Measurements from ENCODE around the gene CDH18.

CDH18 gene, protein sequence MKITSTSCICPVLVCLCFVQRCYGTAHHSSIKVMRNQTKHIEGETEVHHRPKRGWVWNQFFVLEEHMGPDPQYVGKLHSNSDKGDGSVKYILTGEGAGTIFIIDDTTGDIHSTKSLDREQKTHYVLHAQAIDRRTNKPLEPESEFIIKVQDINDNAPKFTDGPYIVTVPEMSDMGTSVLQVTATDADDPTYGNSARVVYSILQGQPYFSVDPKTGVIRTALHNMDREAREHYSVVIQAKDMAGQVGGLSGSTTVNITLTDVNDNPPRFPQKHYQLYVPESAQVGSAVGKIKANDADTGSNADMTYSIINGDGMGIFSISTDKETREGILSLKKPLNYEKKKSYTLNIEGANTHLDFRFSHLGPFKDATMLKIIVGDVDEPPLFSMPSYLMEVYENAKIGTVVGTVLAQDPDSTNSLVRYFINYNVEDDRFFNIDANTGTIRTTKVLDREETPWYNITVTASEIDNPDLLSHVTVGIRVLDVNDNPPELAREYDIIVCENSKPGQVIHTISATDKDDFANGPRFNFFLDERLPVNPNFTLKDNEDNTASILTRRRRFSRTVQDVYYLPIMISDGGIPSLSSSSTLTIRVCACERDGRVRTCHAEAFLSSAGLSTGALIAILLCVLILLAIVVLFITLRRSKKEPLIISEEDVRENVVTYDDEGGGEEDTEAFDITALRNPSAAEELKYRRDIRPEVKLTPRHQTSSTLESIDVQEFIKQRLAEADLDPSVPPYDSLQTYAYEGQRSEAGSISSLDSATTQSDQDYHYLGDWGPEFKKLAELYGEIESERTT

DNA sequence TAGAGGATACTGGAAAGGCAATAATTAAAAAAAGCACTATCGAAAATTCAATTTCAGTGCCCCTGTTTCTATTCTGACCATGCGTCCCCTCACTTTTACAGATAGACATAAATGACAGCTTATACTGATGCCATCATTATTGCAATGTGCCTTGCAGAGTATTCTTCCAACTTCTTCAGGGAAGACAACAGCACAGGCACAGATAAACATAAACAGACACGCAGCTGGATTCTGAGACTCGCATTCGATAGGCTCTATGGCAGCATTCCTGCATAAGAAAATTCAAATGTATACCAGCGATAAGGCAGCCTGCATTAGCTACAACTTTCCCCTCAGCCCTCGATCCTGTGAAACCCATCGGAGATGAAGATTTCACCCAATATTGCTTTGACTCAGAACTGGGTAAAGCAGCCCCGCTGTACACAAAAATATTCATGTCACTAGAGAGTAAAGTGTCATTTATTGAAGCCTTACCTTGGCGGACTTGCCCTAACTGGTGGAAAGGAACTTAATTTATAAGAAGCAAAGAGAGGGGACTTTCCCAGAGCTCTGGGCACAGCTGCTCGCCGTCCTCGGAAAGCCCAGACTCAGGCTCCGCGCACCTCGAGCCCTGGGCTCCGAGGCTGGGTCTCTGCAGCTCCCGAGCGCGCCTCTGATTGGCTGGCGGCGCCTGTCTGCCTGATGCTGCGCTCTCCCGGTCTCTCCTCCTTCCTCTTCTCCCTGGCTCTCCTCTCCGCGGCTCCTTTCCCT is at the start of gene CDH18:
Gene CDH18 (minus strand): TSS at position 589 of the 750 bp plus-strand sequence. CDS start 149,214 bp downstream, outside the sequence.
- DNase-seq (ENCODE audit: low read depth): no peak

DNA sequence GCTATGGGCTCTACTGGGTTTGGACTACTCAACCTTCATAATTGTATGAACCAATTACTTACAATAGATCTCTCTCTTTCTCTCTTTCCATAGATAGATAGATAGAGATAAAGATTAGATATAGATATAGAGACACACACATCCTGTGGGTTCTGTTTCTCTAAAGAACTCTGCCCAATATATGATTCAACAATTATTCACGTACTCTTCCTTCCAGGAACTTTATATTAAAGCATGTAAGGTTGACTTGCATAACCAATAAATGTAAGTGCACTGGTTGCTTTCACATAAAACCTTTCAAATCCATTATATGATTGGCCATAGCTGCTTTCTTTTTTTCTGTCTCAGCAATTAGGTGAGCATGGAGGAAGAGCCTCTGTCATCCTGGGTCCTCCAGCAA is 46.7 kb upstream of the CDH18 start:
- no peak for DNase-seq (ENCODE audit: low read depth)

DNA sequence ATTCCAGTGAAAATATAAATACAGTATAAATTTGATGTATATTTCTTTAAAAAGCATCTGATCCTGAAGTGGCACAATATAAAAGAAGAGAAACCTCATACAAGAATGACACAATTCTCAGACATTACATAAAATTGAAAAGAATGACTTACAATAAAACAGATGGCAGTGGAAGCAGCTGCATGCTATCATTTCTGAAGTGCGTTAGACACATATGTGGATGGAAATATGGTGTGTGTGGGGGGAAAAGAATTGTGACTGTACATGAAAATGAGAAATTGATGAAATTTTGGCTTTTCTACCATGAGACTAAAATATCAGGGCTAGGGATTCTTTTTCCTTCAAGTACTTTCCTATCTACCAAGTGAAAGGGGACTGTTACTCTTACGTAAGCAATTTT is 45.9 kb upstream of the CDH18 start:
- DNase-seq (ENCODE audit: low read depth): no peak

DNA sequence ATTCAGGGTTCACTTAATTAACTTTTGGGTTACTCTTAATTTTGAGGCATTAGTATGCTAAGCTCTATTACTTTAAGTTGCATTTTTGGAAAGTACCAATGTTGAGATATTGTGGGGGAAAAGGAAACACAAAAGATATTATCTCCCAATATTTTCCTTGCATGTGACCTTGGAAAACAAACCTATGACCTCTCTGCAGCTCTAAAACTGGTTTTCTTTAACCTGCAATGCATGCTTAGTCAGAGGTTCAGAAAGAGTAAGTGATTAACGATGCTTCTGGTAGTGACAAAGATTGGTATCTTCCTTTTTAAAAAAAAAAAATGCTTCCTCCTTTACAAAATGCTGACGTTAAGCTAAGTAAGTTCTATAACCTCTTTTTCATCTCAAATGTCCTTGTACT is 44.9 kb upstream of the CDH18 start:
- DNase-seq (ENCODE audit: low read depth): no peak

DNA sequence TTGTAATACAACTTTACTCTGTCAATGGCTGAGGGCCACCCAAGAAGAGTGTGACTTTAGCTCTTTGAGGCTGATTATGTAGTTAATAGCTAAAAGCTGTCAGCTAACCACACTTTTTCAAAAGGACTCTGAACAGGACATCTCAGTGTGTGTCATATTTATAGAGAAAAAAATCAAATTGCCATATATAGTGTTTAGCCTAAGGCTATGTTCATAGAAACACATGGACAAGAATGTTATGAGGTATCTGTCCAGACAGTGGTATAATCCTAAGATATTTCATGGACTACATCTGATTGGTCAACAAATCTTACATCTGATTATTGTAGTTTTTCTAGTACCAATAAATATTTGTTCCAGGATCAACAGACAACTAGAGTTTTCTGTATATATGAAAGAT is 42.1 kb upstream of the CDH18 start:
- DNase-seq (ENCODE audit: low read depth): no peak

DNA sequence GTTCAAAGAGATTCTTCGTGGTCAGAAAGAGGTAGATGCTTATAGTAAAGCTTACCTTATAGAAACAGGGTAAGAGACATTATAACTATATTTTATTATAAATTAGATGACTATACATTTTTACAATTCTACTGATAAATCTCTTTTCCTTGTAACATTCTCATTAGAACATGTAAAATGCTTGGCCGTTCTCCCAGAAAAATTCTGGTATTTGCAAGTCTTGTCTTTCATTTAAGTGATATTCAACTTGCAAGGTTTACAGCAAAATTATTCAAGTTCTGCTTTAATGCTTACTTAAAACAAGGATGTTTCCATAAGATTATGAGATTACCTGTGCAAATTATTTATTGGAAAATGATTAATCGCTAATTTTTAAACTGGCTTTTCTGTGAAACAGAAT is 41.3 kb upstream of the CDH18 start:
- DNase-seq (ENCODE audit: low read depth): no peak

DNA sequence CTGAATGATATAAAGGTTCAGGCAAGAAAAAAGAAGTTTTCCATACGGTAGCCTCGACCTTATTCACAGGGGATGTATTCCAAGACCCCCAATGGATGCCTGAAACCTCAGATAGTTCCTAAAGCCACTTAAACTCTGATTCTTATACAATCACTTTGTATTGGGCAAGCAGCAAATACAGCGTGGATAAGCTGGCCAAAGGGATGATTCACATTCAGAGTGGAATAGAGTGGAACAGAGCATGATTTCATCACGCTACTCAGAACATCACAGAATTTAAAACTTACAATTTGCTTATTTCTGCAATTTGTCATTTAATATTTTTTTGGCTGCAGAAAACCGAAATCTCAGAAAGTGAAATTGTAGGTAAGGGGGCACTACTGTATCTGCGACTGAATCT is 40.5 kb upstream of the CDH18 start:
- DNase-seq (ENCODE audit: low read depth): no peak

DNA sequence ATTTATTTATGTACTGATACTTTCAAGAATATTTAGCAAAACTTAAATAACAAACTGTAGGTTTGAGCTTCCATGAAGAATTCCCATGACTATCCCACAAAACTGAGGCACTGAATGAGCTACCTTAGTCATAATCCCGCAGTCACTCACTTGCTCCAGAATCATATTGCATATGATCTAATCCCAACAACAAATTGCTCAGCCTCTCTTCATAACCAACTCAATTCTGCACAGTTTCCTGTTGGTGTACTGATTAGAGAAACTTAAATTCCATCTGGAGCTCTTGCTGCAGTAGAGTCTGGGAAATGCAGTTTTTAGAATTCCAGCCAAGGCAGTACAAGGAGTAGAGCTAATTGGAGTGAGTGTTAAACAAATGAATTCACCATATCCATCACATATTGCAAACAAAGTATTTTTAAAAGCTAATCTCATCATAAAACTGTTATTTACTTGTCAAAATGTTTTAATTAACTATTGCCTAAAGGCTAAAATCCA is 35.7 kb upstream of the CDH18 start:
- no peak for DNase-seq (ENCODE audit: low read depth)

DNA sequence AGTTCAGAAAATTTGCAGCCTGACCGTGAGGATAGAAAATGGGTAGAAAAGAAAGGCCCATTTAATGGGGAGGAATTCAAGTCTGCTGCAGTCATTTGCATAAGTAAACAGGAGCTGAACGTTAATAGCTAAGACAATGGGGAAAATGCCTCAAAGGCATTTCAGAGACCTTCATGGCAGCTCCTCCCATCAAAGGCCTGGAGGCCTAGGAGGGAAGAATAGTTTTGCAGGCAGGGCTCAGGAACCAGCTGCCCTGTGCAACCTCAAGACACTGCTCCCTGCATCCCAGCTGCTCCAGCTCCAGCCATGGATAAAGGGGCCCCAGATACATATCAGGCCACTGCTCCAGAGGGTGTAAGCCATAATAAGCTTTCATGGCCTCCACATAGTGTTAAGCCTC is 32.2 kb upstream of the CDH18 start:
- no peak for DNase-seq (ENCODE audit: low read depth)

DNA sequence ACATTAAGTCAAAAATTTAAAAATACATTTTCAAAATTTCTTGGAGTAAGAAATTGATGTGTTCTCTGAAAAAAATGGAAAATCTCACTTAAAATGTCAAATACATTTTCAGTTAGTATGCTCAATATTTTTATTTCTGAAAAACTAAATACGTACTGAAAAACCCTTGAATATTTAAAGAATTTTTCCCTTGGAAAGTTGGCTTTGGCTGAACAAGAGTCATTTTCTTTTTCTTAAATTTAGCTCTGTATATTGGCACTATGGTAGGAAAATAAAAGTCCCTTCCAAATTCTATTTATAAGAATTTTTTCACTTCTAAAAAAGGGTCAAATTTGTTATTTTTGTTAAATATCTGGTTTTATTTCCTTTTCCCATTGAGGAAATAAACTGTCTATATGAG is 29.0 kb upstream of the CDH18 start:
- DNase-seq (ENCODE audit: low read depth): no peak

DNA sequence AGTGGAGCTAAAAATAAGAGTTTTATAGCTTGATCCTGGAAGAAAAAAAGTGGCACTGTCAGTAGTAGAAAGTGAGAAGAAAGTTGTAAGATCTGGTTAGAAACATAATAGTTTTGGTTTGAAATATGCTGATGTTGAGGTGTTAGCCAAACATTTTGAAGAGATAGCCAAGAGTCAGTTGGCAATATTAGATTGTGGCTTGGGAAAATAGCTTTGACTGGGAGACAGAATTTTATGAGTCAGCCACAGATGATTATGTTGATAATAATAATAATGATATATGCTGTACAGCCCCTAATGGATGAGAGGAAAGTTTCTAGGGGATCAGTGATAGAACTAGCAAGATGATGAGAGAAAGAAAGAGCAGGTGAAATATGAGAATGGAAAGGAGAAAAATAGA is 12.4 kb upstream of the CDH18 start:
- DNase-seq (ENCODE audit: low read depth): no peak

DNA sequence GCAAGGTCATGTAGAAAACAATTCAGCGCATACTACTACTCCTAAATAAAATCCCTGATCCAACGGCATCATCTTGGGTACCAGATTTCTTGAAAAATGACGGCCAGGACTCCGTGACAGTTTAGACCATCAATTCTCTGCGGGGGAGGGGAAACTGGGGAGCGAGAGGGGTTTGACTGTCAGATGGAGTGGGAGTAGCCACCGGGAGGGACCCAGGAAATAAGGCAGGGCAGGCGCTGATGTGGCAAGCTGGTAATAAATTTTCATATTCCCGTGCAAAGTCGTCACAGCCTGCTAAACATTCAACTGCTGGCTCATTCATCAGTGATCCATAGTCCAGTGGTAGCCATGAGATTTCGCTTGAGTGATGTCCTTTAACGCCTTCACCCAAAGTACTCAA is 457 bp upstream of the CDH18 start:
- DNase-seq (ENCODE audit: low read depth): no peak

DNA sequence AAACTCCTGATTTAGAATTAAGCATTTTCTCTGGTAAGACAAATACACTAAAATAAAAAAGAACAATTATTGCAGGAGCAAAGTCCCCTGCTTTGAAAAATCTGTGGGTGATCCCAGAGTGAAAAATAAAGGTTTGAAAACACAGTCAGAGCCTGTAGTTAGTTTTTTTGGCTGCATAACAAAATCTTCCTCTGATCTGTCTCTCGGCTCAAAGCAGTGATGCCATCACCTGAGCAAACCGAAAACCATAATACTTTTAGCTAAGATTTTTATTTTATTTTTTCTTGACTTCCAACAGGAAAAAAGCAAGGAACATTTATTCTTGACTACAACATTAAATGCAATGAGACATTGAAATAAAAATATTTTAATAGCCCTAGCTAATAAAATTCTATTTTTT is 1.2 kb downstream of the CDH18 start:
- no peak for DNase-seq (ENCODE audit: low read depth)

DNA sequence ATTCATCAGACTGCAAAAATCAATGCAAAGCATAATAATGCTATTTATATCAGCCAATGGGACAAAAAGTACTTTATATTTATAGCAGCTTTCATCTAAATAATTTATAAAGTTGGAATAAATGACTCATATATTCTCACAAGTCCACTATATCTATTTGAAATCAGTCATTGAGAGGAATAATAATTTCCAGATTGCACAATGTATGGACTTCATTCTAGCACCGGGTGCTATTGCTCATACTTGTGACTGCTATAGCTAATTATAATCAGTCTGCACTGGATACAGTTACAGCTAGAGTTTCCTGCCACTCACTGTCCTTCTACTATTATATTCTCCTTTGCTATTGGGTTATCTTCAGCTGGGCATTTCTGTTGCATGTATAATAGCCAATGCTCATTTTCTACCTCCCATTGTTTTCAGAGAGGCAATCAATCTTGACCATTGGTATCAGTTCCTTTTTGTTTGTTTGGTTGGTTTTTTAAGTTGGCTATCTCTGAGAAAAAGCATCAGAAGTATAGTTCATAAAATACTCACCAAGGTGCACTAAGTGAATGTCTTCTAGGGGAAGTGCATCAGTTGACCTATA is 1.9 kb downstream of the CDH18 start:
- DNase-seq (ENCODE audit: low read depth): no peak

DNA sequence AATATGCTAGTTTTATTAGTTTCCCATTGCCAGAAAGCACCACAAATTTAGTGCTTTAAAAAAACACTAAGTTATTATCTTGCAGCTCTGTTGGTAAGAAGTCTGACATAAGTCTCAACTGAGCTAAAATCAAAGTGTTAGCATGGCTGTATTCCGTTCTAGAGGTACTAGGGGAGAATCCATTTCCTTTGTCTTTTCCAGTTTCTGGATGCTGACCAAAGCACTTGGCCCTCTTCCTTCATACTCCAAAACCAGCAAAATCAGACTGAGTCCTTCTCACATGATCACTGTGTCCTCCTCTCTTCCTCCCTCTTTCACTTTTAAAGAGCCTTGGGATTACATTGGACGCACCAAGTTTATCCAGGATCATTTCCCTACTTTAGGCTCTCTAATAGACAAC is 9.5 kb downstream of the CDH18 start:
- no peak for DNase-seq (ENCODE audit: low read depth)

DNA sequence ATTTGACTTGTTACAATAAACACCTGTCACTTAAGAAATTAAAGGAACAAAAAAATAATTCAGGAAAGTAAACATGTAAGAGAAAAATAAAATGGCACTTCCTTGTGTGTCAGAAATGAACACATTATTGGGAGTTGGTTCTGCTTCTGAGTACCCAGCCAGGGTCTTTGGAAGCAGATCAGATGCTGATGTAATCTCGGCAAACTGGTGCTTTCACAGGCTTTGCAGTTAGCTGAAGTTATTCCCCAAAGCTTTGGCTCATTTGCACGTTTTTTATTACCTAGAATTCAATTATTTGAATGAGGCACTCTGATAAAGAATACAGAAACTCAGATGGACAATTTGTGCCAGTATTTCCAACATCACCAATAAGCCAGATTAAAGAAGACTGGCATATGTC is 10.9 kb downstream of the CDH18 start:
- DNase-seq (ENCODE audit: low read depth): no peak

DNA sequence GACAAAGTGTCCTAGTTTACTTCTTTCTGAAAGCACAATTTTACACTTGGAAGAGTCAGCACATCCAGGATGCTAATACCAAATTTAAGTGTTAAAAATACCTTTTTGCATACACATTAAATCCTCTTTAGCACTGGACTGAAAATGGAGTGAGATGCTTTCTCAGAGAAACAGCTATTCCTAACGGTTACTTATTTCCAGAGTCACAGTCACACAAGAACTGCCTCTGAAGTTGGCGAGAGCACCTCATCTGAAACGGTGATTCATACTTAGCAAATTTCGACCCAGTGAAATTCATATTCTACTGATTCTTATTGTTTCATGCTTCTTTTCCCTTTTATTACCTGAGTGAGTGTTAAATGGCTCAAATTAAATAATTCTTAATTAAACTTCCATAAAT is 12.2 kb downstream of the CDH18 start:
- DNase-seq (ENCODE audit: low read depth): no peak

DNA sequence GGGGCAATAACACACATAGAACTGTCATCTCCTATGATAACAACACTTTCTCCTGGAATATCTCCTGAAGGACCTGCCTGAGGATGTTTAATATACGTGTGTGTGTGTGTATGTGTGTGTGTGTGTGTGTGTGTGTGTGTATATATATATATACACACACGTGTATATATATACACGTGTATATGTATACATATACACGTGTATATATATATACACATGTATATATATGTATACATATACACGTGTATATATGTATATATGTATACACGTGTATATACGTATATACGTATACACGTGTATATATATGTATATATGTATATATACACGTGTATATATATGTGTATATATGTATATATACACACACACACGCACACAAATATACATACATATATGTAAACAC is 27.5 kb downstream of the CDH18 start:
- no peak for DNase-seq (ENCODE audit: low read depth)

DNA sequence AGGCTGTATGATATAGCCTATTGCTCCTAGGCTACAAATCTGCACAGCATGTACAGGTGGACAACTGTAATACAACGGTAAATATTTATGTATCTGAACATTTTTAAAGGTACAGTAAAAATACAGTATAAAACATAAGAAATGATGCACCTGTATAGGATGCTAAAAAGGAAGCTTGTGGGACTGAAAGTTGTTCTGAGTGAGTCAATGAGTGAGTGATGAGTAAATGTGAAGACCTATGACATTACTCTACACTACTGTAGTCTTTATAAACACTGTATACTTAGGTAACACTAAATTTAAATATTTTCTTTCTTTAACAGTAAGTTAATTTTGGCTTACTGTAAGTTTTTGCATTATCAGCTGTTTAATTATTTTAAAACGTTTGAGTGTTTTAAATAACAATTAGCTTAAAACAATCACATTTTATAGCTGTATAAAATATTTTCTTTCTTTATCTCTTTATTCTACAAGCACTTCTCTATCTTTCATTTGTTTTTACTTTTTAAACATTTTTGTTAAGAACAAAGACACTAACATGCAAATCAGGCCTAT is 28.1 kb downstream of the CDH18 start:
- DNase-seq (ENCODE audit: low read depth): no peak

DNA sequence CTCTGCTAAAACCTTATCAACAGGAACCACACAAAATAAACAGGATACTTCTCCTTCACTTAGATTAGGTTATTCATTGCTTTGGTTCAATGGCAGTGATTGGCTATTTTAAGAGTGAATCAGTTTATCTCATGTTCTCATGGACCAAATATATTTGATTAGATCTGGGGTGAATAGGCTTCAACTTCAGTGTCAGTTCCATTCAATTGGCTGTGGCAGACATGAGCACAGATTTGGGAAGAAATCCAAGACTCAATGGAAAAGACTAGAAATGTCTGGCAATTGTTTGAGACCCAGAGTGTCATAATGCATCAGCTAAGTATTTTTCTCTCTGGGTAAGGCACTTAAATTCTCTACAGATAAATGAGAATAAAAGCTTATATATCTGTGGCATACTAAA is 37.1 kb downstream of the CDH18 start:
- DNase-seq (ENCODE audit: low read depth): no peak

DNA sequence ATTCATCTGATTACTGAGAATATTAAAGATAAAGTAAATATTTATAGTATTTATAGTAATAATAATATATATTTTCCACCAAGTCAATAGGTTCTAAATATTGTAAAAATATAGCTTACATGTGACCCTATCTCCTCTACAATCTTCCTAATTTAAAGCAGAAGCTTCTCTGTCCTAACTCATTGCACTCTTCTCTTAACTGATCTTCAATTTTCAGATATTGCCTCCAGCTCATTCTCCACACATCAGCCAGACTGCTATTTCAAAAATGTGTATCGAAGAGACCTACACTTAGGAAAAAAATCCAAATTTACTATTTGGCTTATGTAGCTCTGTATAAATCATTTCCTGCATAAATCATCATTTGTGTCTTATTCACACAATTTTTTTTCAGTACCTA is 47.8 kb downstream of the CDH18 start:
- no peak for DNase-seq (ENCODE audit: low read depth)

DNA sequence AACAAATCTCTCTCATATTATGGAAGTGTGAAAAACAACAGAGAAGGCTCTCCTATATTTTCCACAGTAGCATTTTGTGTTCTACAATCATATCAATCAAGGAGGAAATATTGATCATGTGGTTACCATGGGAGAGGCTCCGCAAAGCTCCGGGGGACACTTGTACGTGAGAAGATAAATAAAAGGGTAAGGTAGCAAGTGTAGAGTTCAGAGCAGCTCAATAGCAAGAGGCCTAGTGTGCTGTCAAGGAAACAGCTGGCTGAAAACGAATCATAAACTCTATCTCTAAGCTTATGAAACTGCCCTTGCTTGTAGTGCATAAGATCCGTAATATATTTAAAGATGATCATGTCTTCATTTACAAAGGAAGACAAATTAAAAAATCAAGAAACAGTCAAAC is 57.5 kb downstream of the CDH18 start:
- no peak for DNase-seq (ENCODE audit: low read depth)
